Activated T-cell treated with anti-CD3 and anti-CD28 coated beads for 48 hours (primary cell): ENCODE measurements around the gene DES.

ENCODE experiments used
- DNase-seq: peaks from one replicate; pipeline ENCODE4 v3.0.0-alpha.2; 2020; ENCODE audit warnings: low read depth

DES gene

DNA sequence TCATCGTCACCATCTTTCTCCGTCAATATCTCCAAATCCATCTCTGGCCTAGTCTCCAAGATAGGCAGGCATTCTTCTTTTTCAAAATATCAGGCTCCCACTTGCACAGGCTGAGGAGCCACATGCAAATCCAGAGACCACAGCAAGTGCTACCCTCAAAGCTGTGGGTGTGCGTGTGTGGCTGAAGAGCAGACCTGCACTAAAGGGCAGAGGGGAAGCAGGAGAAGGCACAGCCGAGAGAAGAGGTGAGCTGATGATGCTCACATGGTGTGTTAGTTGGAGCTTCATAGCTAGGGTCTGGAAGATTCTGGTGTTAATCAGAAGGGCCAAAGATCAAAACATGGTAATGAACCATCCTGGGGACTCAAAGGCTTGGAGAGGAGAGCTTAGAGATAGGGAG lies 20.3 kb downstream of the DES start:
- DNase-seq, result no peak

DNA sequence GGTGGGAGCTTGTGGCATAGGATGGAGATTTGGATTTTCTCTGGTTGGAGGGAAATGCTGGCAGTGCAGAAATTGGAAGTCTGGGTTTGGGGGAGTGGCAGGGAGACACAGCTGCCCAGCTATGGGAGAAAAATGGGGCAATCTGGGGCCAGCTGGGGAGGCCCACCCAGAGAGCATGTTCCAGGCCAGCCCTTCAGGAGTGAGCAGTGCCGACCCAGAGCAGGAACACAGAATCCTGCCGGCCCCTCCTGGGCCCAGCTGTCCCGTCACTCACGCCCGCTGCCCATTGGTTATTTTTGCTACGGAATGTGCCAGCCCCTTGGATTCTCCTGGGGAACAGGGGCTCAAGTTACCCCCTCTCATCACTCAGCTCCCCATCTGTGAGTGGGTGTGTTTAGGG lies 21.3 kb downstream of the DES start:
- no peak for DNase-seq

DNA sequence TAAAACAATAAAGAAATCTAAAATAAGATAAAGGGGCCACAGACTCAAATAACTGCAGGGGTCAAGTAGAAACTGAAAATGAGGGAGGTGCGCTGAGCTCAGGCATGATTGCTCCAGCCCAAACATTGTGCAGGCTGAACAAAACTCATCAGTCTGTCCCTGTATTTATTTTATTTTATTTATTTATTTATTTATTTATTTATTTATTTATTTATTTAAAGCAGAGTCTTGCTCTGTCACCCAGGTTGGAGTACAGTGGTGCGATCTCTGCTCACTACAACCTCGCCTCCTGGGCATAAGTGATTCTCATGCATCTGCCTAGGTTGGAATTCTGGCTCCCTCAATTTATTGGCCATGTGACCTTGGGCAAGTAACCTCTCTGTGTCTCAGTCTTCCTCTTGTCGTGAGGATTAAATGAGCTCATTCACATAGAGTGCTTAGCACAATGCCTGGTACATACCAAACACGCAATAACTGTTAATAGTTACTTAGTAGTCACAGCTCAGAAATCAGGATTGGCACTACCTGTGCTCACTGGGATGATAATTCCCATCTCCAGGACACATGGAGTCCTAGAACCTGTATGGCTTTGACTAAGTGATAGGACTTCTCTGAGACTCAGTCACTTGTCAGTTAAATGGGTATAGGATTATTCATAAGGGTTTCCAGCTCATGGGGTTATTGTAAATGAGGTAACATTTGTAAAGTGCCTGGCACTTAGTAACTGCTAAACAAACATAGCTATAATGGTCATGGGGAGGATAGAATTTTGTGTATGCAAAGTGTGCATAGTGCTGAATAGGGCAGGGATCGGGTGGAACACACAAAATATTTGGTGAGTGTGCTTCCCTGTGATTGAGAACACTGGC lies 22.4 kb downstream of the DES start:
- DNase-seq, result no peak

DNA sequence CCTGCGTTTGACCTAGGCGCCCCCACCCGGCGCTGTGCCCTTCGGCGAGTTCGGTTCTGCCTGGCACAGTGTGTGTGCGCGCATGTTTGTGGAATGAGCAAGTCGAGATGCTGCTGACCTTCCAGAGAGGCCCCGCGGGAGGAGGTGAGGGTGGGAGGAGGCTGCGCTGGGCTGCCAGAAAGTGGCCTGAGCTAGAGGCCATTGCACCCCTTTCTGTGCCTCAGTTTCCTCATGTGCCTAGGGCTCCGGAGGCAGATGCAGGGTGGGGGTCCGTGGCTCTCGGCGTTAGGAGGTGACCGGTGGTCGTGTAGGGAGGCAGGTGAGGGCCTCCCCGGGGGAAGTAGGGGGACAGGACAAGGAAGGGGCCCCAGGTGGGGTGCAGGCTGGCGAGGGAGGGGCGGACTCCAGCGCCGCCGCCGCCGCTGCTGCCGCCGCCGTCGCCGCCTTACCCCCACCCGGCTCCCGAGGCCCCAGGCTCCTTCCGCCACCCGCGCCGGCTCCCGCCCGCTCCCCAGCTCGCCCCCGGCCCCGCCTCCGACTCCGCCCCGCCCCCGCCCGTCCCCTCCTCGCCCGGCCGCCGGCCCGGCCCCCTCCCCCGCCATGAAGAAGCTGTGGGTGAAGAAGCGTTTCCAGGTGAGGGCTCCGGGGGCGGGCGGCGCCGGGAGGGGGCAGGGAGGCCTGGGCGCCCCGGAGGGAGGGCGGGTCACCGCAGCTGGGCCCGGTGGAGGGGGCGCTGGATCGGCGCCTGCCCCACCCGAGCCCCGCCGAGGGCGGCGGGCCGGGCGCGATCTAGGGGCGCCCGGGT lies 23.5 kb downstream of the DES start:
- peak; percentile 22 for DNase-seq

DNA sequence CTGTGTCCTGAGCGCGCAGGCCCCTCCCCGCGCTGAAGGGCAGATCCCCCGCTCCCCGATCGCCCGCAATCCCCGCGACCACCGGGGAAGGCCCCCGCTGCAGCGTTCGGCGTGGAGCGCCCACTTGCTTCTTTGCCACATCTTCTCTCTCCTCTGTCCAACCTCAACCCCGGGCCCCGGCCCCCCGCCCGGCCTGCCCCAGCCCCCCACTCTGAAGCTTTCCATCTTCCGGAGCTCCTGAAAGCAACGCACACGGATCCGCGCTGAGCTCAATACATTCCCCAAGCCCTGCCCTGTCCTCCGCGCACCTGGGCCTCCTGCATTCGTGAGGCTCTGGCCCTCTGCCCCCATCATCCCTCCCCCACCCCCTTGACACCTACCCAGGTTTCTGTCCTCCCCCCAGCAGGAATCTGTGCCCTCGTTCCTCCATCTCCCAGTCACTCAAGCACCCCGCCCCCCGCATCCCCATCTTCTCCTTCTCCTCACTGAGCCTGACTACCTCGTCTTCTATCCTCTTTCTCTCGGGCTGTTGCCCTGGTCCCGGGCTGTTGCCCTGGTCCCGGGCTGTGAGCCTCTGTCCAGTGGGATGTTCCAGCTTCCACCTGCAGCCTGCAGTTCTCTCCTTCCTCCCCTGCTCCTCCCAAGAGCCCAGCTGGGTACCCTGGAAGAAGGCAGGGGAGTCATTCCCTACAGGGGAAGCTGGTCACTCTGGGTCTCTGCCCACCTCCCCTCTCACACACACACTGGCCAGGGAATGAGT lies 24.3 kb downstream of the DES start:
- DNase-seq, result no peak

DNA sequence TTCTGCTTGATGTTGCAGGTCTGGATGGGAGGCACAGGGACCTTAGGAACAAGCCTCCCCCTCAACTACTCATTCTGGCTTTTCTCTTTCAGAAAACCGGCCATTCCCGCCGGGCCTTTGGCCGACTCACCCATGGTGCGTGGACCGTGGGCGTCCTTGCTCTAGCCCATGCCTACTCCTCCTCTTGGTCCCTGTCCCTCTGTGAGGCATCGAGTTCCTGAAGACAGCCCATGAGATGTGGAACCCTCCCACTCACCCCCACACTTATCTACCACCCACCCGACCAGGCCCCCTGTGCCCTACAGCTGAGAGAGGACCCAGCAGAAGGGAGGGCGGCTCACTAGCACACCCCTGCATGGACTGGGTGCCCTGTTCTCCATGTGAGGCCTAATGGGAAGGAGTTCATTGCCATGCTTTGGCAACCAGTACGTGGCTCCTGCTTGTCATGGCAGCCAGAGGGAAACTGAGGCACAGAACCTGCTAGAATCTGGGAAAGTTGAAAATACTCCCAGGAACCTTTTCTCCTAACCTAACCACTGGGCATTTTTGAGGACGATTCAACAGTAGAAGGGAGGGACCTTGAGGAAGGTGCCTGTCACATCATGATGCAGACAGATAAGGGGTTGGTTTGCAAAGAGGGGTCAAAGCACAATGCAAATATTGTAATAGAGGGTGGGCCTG lies 25.0 kb downstream of the DES start:
- DNase-seq, result no peak

DNA sequence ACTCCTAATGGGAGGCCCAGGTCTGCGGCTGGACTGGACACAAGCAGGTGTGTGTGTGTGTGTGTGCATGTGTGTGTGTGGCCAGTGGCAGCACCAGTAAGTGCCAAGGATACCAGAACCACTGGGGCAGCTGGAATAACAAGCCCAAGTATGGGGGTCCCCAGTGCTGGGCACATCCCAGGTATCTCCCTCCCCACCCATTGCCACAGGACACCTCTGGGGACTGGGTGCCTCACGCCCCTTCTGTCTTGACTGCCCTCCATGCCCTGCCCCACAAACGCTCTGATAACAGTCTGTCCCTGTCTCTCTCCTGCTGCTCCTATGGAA lies 25.5 kb downstream of the DES start:
- DNase-seq, result no peak

DNA sequence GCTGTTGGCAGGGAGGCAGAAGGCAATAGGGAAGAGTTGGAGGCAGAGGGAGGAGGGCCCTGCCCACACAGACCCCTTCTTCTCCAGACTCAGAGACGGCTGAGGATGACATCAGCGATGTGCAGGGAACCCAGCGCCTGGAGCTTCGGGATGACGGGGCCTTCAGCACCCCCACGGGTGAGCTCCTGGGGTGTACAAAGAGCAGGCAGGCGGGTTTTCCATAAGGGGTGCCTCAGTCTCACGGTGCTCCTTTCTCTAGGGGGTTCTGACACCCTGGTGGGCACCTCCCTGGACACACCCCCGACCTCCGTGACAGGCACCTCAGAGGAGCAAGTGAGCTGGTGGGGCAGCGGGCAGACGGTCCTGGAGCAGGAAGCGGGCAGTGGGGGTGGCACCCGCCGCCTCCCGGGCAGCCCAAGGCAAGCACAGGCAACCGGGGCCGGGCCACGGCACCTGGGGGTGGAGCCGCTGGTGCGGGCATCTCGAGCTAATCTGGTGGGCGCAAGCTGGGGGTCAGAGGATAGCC lies 26.5 kb downstream of the DES start:
- DNase-seq, result no peak

DNA sequence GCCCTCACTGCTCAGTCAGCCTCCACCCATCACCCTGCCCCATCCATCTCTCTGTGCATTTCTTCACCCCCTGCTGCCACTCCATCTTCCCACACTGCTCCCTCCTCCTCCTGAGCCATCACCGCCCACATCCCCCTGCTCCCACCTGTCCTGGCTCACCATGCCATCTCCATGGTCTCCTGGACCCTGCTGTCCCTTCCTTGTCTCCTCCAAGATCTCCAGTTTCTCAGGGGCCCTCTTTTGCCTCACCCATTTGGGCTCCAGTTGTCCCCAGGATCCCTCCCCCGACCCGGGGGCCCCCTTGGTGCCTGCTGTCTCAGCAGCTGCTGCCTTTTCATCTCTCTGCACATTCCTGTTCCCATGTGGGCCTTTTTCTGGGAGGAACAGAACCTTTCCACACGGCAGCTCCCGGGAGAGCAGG lies 27.1 kb downstream of the DES start:
- DNase-seq, result no peak

DNA sequence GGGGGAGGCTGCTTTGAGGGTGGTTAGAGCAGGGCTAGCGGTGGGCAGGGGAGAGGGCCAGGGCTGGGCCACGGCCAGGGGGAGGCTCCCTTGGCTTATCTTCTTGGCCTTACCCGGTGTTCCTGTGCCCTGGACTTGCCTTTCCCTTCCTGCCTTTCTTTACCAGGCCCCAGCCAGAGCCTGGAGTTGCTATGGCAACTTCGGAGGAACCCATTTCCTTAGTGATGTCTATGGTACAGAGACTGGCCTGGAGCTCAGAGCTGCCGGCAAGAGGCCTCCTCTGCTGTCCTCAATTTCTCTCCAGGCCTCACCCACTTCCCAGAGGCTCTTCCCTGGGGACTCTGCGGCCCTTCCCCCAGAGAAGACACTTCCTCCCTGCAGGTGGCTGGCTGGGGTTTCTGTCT lies 27.9 kb downstream of the DES start:
- DNase-seq, result no peak

DNA sequence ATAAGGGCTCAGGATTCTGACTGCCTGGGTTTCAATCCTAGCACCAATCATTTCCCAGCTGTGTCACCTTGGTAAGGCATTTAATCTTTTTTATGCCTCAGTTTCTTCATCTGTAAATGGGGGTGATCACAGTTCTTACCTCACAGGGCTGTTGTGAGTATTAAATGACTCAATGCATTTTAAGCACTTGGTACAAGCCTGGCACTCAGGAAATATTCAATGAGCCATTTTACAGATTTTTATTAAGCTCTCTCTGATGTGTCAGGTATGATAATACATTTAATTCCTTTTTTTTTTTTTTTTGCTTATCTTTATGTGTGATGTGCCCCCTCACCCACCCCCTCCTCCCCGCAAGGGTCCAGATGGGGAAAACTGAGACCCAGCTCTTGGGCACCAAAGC lies 28.5 kb downstream of the DES start:
- DNase-seq, result no peak

DNA sequence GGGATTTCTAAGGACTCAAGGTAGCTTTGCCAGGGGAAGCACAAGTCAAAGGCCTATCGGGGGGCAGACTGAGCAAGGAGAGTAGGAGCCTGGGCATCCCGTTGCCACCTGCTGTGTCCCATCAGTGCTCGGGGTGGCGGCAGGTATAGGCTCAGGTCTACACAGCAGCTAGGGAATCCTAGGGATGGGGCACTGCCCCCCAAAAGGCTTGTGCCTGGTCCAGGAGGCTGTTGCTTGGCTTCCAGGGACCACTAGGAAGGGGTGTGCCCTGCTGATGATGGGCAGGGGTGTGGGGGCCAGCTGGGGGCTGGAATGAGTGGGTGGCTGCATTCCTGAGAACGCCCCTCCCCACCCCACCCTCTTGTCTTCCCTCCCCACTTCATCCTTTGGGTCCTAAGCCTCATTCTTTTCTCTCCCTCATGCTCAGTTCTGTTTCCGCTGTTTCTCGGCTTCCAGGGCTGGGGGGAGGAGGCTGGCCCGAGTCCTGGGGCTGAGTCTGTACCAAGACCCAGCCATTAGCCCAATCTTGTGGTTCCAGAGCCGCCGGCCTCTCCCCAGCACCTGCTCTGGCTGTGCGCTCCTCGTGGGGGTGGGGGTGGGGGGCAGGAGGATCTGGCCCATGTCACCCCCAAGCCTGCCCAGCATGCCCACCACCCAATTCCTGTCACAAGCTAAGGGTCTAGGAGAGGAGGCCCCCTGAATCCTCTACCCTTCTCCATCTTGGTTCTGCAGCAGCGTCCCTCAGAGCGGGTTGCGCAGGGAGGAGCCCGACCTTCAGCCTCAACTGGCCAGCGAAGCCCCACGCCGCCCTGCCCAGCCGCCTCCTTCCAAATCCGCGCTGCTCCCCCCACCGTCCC lies 29.3 kb downstream of the DES start:
- DNase-seq, result no peak

DNA sequence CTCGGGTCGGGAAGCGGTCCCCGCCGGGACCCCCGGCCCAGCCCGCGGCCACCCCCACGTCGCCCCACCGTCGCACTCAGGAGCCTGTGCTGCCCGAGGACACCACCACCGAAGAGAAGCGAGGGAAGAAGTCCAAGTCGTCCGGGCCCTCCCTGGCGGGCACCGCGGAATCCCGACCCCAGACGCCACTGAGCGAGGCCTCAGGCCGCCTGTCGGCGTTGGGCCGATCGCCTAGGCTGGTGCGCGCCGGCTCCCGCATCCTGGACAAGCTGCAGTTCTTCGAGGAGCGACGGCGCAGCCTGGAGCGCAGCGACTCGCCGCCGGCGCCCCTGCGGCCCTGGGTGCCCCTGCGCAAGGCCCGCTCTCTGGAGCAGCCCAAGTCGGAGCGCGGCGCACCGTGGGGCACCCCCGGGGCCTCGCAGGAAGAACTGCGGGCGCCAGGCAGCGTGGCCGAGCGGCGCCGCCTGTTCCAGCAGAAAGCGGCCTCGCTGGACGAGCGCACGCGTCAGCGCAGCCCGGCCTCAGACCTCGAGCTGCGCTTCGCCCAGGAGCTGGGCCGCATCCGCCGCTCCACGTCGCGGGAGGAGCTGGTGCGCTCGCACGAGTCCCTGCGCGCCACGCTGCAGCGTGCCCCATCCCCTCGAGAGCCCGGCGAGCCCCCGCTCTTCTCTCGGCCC lies 30.1 kb downstream of the DES start:
- DNase-seq, result no peak

DNA sequence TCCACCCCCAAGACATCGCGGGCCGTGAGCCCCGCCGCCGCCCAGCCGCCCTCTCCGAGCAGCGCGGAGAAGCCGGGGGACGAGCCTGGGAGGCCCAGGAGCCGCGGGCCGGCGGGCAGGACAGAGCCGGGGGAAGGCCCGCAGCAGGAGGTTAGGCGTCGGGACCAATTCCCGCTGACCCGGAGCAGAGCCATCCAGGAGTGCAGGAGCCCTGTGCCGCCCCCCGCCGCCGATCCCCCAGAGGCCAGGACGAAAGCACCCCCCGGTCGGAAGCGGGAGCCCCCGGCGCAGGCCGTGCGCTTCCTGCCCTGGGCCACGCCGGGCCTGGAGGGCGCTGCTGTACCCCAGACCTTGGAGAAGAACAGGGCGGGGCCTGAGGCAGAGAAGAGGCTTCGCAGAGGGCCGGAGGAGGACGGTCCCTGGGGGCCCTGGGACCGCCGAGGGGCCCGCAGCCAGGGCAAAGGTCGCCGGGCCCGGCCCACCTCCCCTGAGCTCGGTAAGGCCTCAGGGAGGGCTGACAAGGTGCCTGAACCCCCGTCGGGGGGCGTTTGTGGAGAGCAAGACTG lies 30.7 kb downstream of the DES start:
- peak; percentile 19 for DNase-seq

DNA sequence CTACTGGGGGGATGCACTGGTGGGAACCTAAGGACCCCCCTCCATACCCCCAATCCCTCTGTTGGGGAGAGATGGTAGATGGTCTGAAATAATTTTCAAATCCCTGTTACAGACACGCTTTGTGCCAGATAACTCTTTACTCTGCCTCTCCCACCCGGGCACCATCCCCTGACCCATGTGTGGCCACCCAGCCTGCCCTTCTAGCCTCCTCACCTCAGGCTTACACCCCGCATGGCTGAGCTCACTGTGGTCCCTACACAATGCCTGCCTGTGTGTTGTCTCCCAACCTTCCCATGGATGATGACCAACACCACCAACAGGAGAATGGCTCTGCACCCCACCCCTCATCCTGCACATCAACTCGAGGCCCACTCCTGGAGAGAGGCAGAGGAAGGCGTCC lies 31.4 kb downstream of the DES start:
- no peak for DNase-seq

DNA sequence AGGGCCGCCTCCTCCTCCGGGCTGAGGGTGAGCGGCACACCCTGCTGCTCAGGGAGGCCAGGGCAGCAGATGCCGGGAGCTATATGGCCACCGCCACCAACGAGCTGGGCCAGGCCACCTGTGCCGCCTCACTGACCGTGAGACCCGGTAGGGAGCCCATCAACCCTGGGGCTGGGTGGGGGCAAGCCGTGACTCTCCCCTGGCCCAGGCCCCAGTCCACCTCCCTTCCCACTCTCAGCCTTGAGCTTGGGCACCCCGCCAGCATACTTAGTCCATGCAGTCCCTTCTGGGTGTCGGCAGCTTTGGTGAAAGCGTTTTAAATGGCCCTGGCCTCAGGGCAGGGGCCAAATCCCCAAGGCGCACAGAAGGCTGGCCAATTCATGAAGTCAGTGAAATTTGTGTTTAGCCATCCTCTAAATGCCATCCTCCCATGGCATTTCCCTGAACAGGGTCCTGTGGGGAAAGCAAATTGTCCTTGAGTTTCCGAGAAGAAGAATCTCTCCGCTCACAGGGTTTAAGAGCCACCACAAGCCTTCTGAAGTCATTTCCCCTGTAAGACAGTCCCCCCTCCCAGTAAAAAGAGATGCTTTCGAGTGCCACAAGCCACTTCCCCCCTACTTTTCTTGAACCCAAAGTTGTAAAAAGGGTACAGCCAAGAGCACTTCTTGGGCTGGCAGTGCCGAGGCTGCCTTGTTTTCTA lies 33.6 kb downstream of the DES start:
- no peak for DNase-seq

DNA sequence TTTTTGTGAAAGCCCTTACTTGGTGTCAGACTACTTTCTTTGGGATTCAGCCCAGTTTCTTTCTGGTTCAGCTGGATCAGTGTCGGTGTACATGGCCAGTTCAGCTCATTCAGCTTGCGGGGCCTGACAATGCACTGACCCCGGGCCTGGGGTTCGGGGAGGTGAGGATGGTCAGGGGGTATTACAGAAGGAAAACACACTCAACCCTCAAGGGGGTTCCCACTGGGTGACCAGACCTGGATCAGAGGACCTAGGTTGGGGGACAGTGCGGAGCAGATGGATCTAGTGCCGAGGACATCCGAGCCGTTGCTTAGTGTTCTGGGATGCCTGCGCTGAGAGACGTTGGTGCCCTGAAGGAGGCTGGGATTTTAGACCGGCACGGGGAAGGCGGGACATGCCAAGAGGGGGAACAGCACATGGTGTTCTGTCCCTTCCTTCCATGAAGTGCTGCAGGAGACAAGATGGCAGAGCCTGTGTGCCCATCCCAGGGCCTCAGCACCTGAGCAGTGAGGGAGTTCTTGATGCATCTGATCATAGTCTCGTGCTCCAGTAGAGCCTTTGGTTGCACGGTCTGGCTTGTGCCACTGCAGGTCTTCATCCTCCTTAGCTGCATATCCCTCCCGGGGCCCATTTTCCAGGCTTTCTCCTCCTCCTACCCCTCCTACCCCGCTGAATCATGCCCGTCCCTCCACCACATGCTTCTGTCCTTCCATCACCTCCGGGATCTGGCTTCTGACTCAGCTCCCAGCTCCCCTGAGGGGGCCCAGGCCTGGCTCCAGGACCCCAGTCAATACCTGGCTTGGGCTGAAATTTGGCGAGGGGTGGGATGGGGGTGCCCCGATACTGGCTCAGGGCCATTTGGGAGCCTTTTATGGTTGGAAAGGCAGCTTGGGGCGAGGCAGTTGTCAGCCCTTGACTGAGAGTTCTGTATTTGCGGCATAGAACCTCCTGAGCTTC lies 34.5 kb downstream of the DES start:
- no peak for DNase-seq
